Brain microvascular endothelial cell (primary cell): ENCODE data around the gene COG5.

Source experiments
- DNase-seq: peaks from one replicate; pipeline ENCODE4 v3.0.0-alpha.2; 2020
- H3K27ac ChIP-seq: fragments of 250-450 bp; sonication (Bioruptor Pico); 2 replicates; pipeline ENCODE4 v1.5.1; 2020; ENCODE audit warnings: mild to moderate bottlenecking, moderate library complexity
- H3K27me3 ChIP-seq: fragments of 250-450 bp; sonication (Bioruptor Pico); replicated peaks from 2 replicates; pipeline ENCODE4 v1.5.1; 2020; ENCODE audit warnings: mild to moderate bottlenecking
- H3K36me3 ChIP-seq: fragments of 250-450 bp; sonication (Bioruptor Pico); replicated peaks from 2 replicates; pipeline ENCODE4 v1.5.1; 2020; ENCODE audit warnings: mild to moderate bottlenecking
- H3K4me3 ChIP-seq: 2 replicates; pipeline ENCODE4 v1.5.1; 2011; ENCODE audit warnings: low read depth, mild to moderate bottlenecking, control low read depth, low read length, moderate library complexity
- CTCF ChIP-seq: IDR thresholded peaks from 2 replicates; pipeline ENCODE4 v1.5.1; 2011; ENCODE audit warnings: low read depth, mild to moderate bottlenecking, moderate library complexity, low read length, control low read depth, inconsistent platforms; ENCODE audit errors: missing control alignments
- in situ Hi-C: cut with HindIII; loops from 2 replicates; pipeline ENCODE4 v1.10.0; 2017; ENCODE audit warnings: low sequenced_read_pairs, low pct_ligation_motif_present

The COG5 gene

GRCh38 chr7:107313355-107313754 lies 250.4 kb downstream of the COG5 start:
- no peak overlapping the region for H3K27ac ChIP-seq
- in situ Hi-C loops, result no loop called here
- no peaks in the 10 kb centered on the region for H3K27me3 ChIP-seq
- DNase-seq, result no peak
- TF ChIP-seq CTCF, result no peak
- no peaks in the 10 kb centered on the region for H3K36me3 ChIP-seq
- H3K4me3 ChIP-seq, result no peak overlapping the region

- H3K36me3 ChIP-seq, result no peaks in the 10 kb centered on the region
- DNase-seq, result no peak
- no peak overlapping the region for H3K27ac ChIP-seq
- no peak overlapping the region for H3K4me3 ChIP-seq
- in situ Hi-C loops, result no loop called here
- no peak for TF ChIP-seq CTCF
- H3K27me3 ChIP-seq, result no peaks in the 10 kb centered on the region
Measured at GRCh38 chr7:107312418-107312817, 251.3 kb downstream of the COG5 start.

GRCh38 chr7:107309296-107309695 lies 254.4 kb downstream of the COG5 start:
- DNase-seq, result no peak
- no peak overlapping the region for H3K4me3 ChIP-seq
- in situ Hi-C loops, result no loop called here
- no peak for TF ChIP-seq CTCF
- no peak overlapping the region for H3K27ac ChIP-seq
- H3K36me3 ChIP-seq, result no peaks in the 10 kb centered on the region
- no peaks in the 10 kb centered on the region for H3K27me3 ChIP-seq

- in situ Hi-C loops, result no loop called here
Measured at GRCh38 chr7:107304636-107305035, 259.1 kb downstream of the COG5 start.

GRCh38 chr7:107304063-107304462 lies 259.7 kb downstream of the COG5 start:
- in situ Hi-C loops, result no loop called here
- Histone ChIP-seq H3K27ac (no peak overlapping the region), H3K36me3 (no peaks in the 10 kb centered on the region), H3K4me3 (no peak overlapping the region), H3K27me3 (no peaks in the 10 kb centered on the region)
- TF ChIP-seq CTCF, result no peak
- DNase-seq, result no peak

More at GRCh38 chr7:107304636-107305035, 259.1 kb downstream of the COG5 start:
- H3K36me3 ChIP-seq, result no peaks in the 10 kb centered on the region
- no peak overlapping the region for H3K27ac ChIP-seq
- no peak overlapping the region for H3K4me3 ChIP-seq
- H3K27me3 ChIP-seq, result no peaks in the 10 kb centered on the region
- TF ChIP-seq CTCF, result no peak
- DNase-seq, result no peak

- Histone ChIP-seq H3K36me3 (no peaks in the 10 kb centered on the region), H3K27ac (no peak overlapping the region), H3K4me3 (no peak overlapping the region), H3K27me3 (no peaks in the 10 kb centered on the region)
- no peak for TF ChIP-seq CTCF
- in situ Hi-C loops, result no loop called here
- DNase-seq, result no peak
Measured at GRCh38 chr7:107302250-107302847, 261.4 kb downstream of the COG5 start.
